GM19395 (cell line): ENCODE results near the gene ACER3.
"Not testable (repeated sequence)": the region's sequence is repeated elsewhere in the genome, so short reads cannot be mapped to it uniquely, and the experiment has no call there.

Experiments
- ATAC-seq: cut with Tn5 transposase; IDR thresholded peaks from one replicate; pipeline ENCODE4 v1.9.1; 2021; ENCODE audit warnings: mild to moderate bottlenecking, moderate library complexity; ENCODE audit not compliant: unreplicated experiment

The ACER3 gene

GRCh38 chr11:77036398-77036797 is 175.7 kb downstream of the ACER3 start:
- no peak for ATAC-seq

GRCh38 chr11:77037057-77037456 is 176.3 kb downstream of the ACER3 start:
- no peak for ATAC-seq

GRCh38 chr11:77038029-77038824 is 177.5 kb downstream of the ACER3 start:
- ATAC-seq = no peak

- ATAC-seq = peak; percentile 64
Measured at GRCh38 chr11:77038825-77039326, 178.2 kb downstream of the ACER3 start.

GRCh38 chr11:77039491-77040400 is 179.0 kb downstream of the ACER3 start:
- ATAC-seq = no peak

- no peak for ATAC-seq
Measured at GRCh38 chr11:77040401-77040777, 179.7 kb downstream of the ACER3 start.

- no peak for ATAC-seq
Measured at GRCh38 chr11:77040889-77041288, 180.2 kb downstream of the ACER3 start.

- ATAC-seq = no peak
Measured at GRCh38 chr11:77042111-77042726, 181.5 kb downstream of the ACER3 start.

GRCh38 chr11:77044356-77044755 is 183.6 kb downstream of the ACER3 start:
- no peak for ATAC-seq

- ATAC-seq = no peak
Measured at GRCh38 chr11:77044886-77045285, 184.2 kb downstream of the ACER3 start.

- ATAC-seq = no peak
Measured at GRCh38 chr11:77046060-77046501, 185.4 kb downstream of the ACER3 start.

GRCh38 chr11:77047007-77047927 is 186.5 kb downstream of the ACER3 start:
- ATAC-seq = peak; percentile 81

GRCh38 chr11:77047928-77048446 is 187.3 kb downstream of the ACER3 start:
- not testable (repeated sequence) for ATAC-seq

GRCh38 chr11:77049026-77049425 is 188.3 kb downstream of the ACER3 start:
- ATAC-seq = no peak

- ATAC-seq = no peak
Measured at GRCh38 chr11:77051511-77051910, 190.8 kb downstream of the ACER3 start.

- no peak for ATAC-seq
Measured at GRCh38 chr11:77052518-77052917, 191.8 kb downstream of the ACER3 start.

- ATAC-seq = no peak
Measured at GRCh38 chr11:77053217-77054015, 192.7 kb downstream of the ACER3 start.

- ATAC-seq = no peak
Measured at GRCh38 chr11:77054084-77054483, 193.4 kb downstream of the ACER3 start.

- no peak for ATAC-seq
Measured at GRCh38 chr11:77055101-77055561, 194.4 kb downstream of the ACER3 start.
